B cell (primary cell): Measurements from ENCODE around the gene NPHP4.

Experiments used
- CTCF ChIP-seq: fragments of 200-600 bp; IDR thresholded peaks from one replicate; pipeline ENCODE4 v1.8.0; 2022; ENCODE audit warnings: antibody characterized with exemption, mild to moderate bottlenecking
- EZH2 ChIP-seq: IDR thresholded peaks from 2 replicates; pipeline ENCODE4 v1.6.1; 2012; ENCODE audit warnings: borderline replicate concordance, low read depth, mild to moderate bottlenecking, moderate library complexity, low read length; ENCODE audit not compliant: insufficient read depth, poor library complexity, severe bottlenecking

- TF ChIP-seq CTCF: no peak
- no peak for TF ChIP-seq EZH2
Observed at GRCh38 chr1:5998051-5998905, 6.1 kb upstream of the NPHP4 start.
